ENCODE measurements around the gene RECQL5.

Gene RECQL5

GRCh38 chr17:75695141-75695829, 28.3 kb upstream of the RECQL5 start:
- Mint-ChIP-seq H3K27me3 (ENCODE audit: low read depth) (no peaks in the 10 kb centered on the region), H3K27ac (no peak overlapping the region), H3K4me3 (no peak overlapping the region), H3K36me3 (ENCODE audit: low read depth) (peaks cover 41% of the 10 kb centered on the region), H3K9me3 (no peaks in the 10 kb centered on the region), H3K4me1 (peaks cover 10% of the 10 kb centered on the region)
- no peak for TF ChIP-seq CTCF (IDR thresholded peaks at IDR 0.05; ENCODE audit: unreplicated experiment in 3 of 3)

GRCh38 chr17:75694536-75694935, 27.6 kb upstream of the RECQL5 start:
- no peak for TF ChIP-seq CTCF (IDR thresholded peaks at IDR 0.05; ENCODE audit: unreplicated experiment in 3 of 3)
- no peaks in the 10 kb centered on the region for H3K9me3 Mint-ChIP-seq
- H3K27ac Mint-ChIP-seq, result no peak overlapping the region

GRCh38 chr17:75693500-75694481, 26.8 kb upstream of the RECQL5 start:
- TF ChIP-seq CTCF (IDR thresholded peaks at IDR 0.05; ENCODE audit: unreplicated experiment in 3 of 3), result no peak
- H3K4me1 Mint-ChIP-seq, result peaks cover 10% of the 10 kb centered on the region
- peaks cover 34% of the 10 kb centered on the region for H3K36me3 Mint-ChIP-seq (ENCODE audit: low read depth)
- H3K27ac Mint-ChIP-seq, result peak overlapping the region; percentile 15 to 61 (median 59)
- no peak overlapping the region for H3K4me3 Mint-ChIP-seq
- no peaks in the 10 kb centered on the region for H3K27me3 Mint-ChIP-seq (ENCODE audit: low read depth)
- H3K9me3 Mint-ChIP-seq, result no peaks in the 10 kb centered on the region

More at GRCh38 chr17:75694536-75694935, 27.6 kb upstream of the RECQL5 start:
- Mint-ChIP-seq H3K36me3 (ENCODE audit: low read depth) (peaks cover 38% of the 10 kb centered on the region), H3K4me1 (peaks cover 10% of the 10 kb centered on the region), H3K4me3 (no peak overlapping the region), H3K27me3 (ENCODE audit: low read depth) (no peaks in the 10 kb centered on the region)

GRCh38 chr17:75692976-75693375, 26.0 kb upstream of the RECQL5 start:
- H3K4me1 Mint-ChIP-seq, result peaks cover 10% of the 10 kb centered on the region
- no peaks in the 10 kb centered on the region for H3K9me3 Mint-ChIP-seq
- TF ChIP-seq CTCF (IDR thresholded peaks at IDR 0.05; ENCODE audit: unreplicated experiment in 3 of 3), result no peak
- H3K36me3 Mint-ChIP-seq (ENCODE audit: low read depth), result peaks cover 32% of the 10 kb centered on the region
- H3K4me3 Mint-ChIP-seq, result no peak overlapping the region
- H3K27me3 Mint-ChIP-seq (ENCODE audit: low read depth), result no peaks in the 10 kb centered on the region
- H3K27ac Mint-ChIP-seq, result peak overlapping the region in 1 of 3 experiments; percentile 15

GRCh38 chr17:75691801-75692626, 25.1 kb upstream of the RECQL5 start:
- Mint-ChIP-seq H3K4me3 (no peak overlapping the region), H3K9me3 (no peaks in the 10 kb centered on the region), H3K27me3 (ENCODE audit: low read depth) (no peaks in the 10 kb centered on the region), H3K4me1 (peaks cover 4% of the 10 kb centered on the region), H3K27ac (peak overlapping the region; percentile 48 to 82 (median 64)), H3K36me3 (ENCODE audit: low read depth) (peaks cover 29% of the 10 kb centered on the region)
- TF ChIP-seq CTCF (IDR thresholded peaks at IDR 0.05; ENCODE audit: unreplicated experiment in 3 of 3), result no peak

All from nephron (organoid).